Activated naive CD4-positive, alpha-beta T cell treated with anti-CD3 and anti-CD28 coated beads for 36 hours (primary cell): ENCODE results near the gene TMEM169. TPM values are rescaled to one million over a fixed set of nuclear protein-coding genes. Genes with fewer than 3 reads are reported as not detected.

Experiments
- CTCF ChIA-PET: fragments of 350-600 bp; sonication (Branson Sonifier 250); formaldehyde crosslinking; loops from one replicate; lab custom pipeline; 2021; ENCODE audit warnings: antibody characterized with exemption; lab: Charles Lee
- DNase-seq: peaks from one replicate; pipeline ENCODE4 v3.0.0-alpha.2; 2020
- H3K27ac Mint-ChIP-seq: one replicate; pipeline ENCODE4 v1.8.0; 2021; ENCODE audit warnings: mild to moderate bottlenecking, mixed read lengths
- H3K27me3 Mint-ChIP-seq: one replicate; pipeline ENCODE4 v1.8.0; 2021; ENCODE audit warnings: low read depth, mixed read lengths
- H3K36me3 Mint-ChIP-seq: one replicate; pipeline ENCODE4 v1.8.0; 2021; ENCODE audit warnings: low read depth, mixed read lengths
- H3K4me1 Mint-ChIP-seq: one replicate; pipeline ENCODE4 v1.8.0; 2021; ENCODE audit warnings: low read depth, mixed read lengths
- H3K4me3 Mint-ChIP-seq: one replicate; pipeline ENCODE4 v1.8.0; 2021; ENCODE audit warnings: mild to moderate bottlenecking, moderate library complexity, mixed read lengths
- H3K9me3 Mint-ChIP-seq: one replicate; pipeline ENCODE4 v1.8.0; 2021; ENCODE audit warnings: mixed read lengths
- intact Hi-C: fragments of 100-400 bp; cut with micrococcal nuclease; formaldehyde crosslinking; loops from one replicate; pipeline ENCODE4 v1.15.1; 2023
- total RNA-seq, 2 experiments: library from RNA; stranded (reverse); gene quantifications; one replicate each; pipeline ENCODE4 v1.2.3, GENCODE V29; 2021

The TMEM169 gene, protein sequence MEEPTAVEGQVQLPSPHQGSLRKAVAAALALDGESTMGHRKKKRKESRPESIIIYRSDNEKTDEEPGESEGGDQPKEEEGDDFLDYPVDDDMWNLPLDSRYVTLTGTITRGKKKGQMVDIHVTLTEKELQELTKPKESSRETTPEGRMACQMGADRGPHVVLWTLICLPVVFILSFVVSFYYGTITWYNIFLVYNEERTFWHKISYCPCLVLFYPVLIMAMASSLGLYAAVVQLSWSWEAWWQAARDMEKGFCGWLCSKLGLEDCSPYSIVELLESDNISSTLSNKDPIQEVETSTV
- under 1 TPM; 0.57 to 0.81 TPM for total RNA-seq

- H3K27me3 Mint-ChIP-seq = no peaks in the 10 kb centered on the region
- no peaks in the 10 kb centered on the region for H3K9me3 Mint-ChIP-seq
- peak within 1 kb of the TSS; percentile 75 for H3K27ac Mint-ChIP-seq
- no peaks in the 10 kb centered on the region for H3K36me3 Mint-ChIP-seq
- peak; percentile 83 for DNase-seq
- intact Hi-C loops = loop anchor here (1.0 to 10.0 kb wide), 2 partner anchors 417 to 767 kb away; partner anchors contain the start of genes ATIC and RPL37A
- H3K4me3 Mint-ChIP-seq = peak within 1 kb of the TSS; percentile 87
- peaks cover 58% of the 10 kb centered on the region for H3K4me1 Mint-ChIP-seq
- CTCF ChIA-PET = interaction anchor here (0.6 to 2.5 kb wide), 6 partner anchors 13 to 560 kb away, joined by 3 to 8 read pairs (median 6); no protein-coding TSS in a partner anchor
These were observed at the start of gene TMEM169, which contains the start of gene PECR for GRCh38 chr2:216081487-216082116. Gene TMEM169, plus strand, starts transcription at chr2:216081919. Its CDS starts 14,045 bp downstream, at chr2:216095964. Gene PECR, minus strand, starts transcription at chr2:216081809. Its CDS starts 68 bp downstream, at chr2:216081741.

- Mint-ChIP-seq H3K4me3 (peak overlapping the region; percentile 5), H3K27ac (peak overlapping the region; percentile 79), H3K9me3 (no peaks in the 10 kb centered on the region), H3K27me3 (no peaks in the 10 kb centered on the region), H3K36me3 (peaks cover 6% of the 10 kb centered on the region), H3K4me1 (peaks cover 26% of the 10 kb centered on the region)
- CTCF ChIA-PET = interaction anchor here (0.5 to 5.1 kb wide), 16 partner anchors 9 to 371 kb away, joined by 3 to 40 read pairs (median 4); partner anchors contain the start of gene XRCC5
- no peak for DNase-seq
- intact Hi-C loops = loop anchor here (1.0 to 5.0 kb wide), 9 partner anchors 16 to 465 kb away; partner anchors contain the start of genes RPL37A, SMARCAL1 and XRCC5
These were observed 49.6 kb upstream of the TMEM169 start for GRCh38 chr2:216031960-216032689.

DNA sequence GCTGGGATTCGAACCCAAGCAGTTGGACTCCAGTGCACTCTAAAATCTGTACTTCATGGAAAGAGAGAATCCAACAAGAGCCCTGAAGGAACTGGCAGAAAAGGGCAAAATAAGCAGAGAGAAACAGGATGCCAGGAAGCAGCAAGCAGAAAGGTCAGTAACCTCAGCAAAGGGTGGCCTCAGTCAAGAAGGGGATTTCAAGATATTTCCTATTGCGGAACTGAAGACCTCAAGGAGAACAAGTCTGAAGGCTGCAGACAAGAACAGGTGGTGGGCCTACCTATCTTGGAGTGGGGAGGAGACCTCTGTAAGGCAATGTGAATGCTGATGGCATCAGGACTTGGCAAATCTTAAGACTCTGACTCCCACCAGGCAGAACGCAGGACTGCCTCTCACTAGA lies 48.3 kb upstream of the TMEM169 start:
- DNase-seq = no peak
- intact Hi-C loops = loop anchor here (2.0 to 5.0 kb wide), 4 partner anchors 63 to 464 kb away; partner anchors contain the start of genes RPL37A and SMARCAL1
- H3K9me3 Mint-ChIP-seq = no peaks in the 10 kb centered on the region
- CTCF ChIA-PET = interaction anchor here (0.9 to 5.1 kb wide), 26 partner anchors 9 to 372 kb away, joined by 3 to 40 read pairs (median 6); partner anchors contain the start of genes PECR, TMEM169 and XRCC5
- peaks cover 26% of the 10 kb centered on the region for H3K4me1 Mint-ChIP-seq
- H3K27me3 Mint-ChIP-seq = no peaks in the 10 kb centered on the region
- H3K27ac Mint-ChIP-seq = no peak overlapping the region
- H3K36me3 Mint-ChIP-seq = peaks cover 8% of the 10 kb centered on the region
- no peak overlapping the region for H3K4me3 Mint-ChIP-seq

DNA sequence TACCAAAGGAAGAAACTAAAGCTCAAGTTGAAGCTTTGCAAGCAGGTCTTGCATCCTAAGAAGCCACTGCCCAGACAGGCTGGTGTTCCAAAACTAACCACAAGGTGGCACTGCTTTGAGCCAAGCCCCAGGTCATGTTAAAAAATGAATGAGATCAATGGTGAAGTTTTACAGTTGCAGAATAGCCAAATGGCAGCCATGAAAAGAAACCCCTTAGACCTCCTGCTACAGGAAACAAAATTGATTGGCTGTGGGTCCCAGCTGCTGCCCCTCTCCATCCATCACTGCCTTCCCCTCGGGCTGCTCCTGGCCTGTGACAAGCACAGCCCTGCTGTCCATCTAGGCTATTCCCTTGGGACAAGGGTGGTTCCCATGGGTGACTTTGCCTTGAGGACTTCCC lies 47.7 kb upstream of the TMEM169 start:
- Mint-ChIP-seq H3K36me3 (peaks cover 8% of the 10 kb centered on the region), H3K27ac (no peak overlapping the region), H3K27me3 (no peaks in the 10 kb centered on the region), H3K4me3 (no peak overlapping the region), H3K4me1 (peaks cover 26% of the 10 kb centered on the region), H3K9me3 (no peaks in the 10 kb centered on the region)
- DNase-seq = peak; percentile 94
- CTCF ChIA-PET = interaction anchor here (0.8 to 5.1 kb wide), 23 partner anchors 8 to 371 kb away, joined by 3 to 40 read pairs (median 6); partner anchors contain the start of genes PECR, TMEM169 and XRCC5
- intact Hi-C loops = loop anchor here (1.0 to 5.0 kb wide), 7 partner anchors 23 to 632 kb away; partner anchors contain the start of genes RPL37A and SMARCAL1

DNA sequence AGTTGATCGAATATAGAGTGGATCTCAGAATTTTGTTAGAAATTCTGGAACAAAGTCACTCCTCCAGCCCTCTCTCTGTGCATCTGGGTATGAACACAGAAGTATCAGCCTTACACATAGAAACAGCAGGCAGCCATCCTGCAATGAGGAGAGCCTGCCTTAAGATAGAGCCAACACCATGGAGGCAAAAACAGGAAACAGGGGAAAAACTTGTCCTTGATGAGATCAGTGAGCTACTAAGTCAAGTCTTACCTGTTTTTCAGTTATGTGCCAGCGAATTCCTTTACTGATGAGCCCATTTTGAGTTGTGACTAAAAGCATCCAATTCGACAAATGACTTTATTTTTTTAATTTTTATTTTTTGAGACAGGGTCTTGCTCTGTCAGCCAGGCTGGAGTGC lies 41.8 kb upstream of the TMEM169 start:
- intact Hi-C loops = no loop called here
- Mint-ChIP-seq H3K27ac (no peak overlapping the region), H3K4me3 (no peak overlapping the region), H3K9me3 (no peaks in the 10 kb centered on the region), H3K4me1 (no peaks in the 10 kb centered on the region), H3K27me3 (no peaks in the 10 kb centered on the region), H3K36me3 (peaks cover 8% of the 10 kb centered on the region)
- CTCF ChIA-PET = interaction anchor here (0.7 to 1.2 kb wide), 2 partner anchors 9 to 109 kb away, joined by 3 to 7 read pairs; no protein-coding TSS in a partner anchor
- no peak for DNase-seq

DNA sequence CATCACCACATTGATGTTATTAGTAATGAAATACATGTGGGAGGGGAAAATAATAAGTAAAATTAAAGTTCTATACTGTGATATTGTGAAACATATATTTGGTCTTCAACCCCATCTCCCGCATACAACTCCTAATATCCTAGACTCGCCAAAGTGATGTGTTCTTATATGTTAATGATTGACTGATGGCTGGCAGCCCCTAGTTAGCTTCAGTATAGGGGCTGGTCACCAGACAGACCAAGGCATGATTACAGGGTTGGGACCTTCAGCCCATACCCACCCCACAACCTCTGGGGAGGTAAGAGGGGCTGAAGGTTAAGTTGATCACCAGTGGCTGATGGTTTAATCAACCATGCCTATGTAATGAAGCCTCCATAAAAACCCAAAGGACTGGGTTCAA lies 40.3 kb upstream of the TMEM169 start:
- Mint-ChIP-seq H3K36me3 (peaks cover 8% of the 10 kb centered on the region), H3K27me3 (no peaks in the 10 kb centered on the region), H3K9me3 (no peaks in the 10 kb centered on the region), H3K4me3 (no peak overlapping the region), H3K4me1 (peaks cover 6% of the 10 kb centered on the region), H3K27ac (no peak overlapping the region)
- intact Hi-C loops = no loop called here
- DNase-seq = no peak
- CTCF ChIA-PET = interaction anchor here (0.6 to 0.9 kb wide), 2 partner anchors 8 to 154 kb away, joined by 3 to 5 read pairs; no protein-coding TSS in a partner anchor

- Mint-ChIP-seq H3K4me1 (peaks cover 6% of the 10 kb centered on the region), H3K4me3 (no peak overlapping the region), H3K27me3 (no peaks in the 10 kb centered on the region), H3K9me3 (no peaks in the 10 kb centered on the region), H3K27ac (no peak overlapping the region), H3K36me3 (peaks cover 6% of the 10 kb centered on the region)
- no peak for DNase-seq
- CTCF ChIA-PET = interaction anchor here (0.6 to 3.5 kb wide), 5 partner anchors 10 to 71 kb away, joined by 3 to 15 read pairs (median 5); no protein-coding TSS in a partner anchor
- intact Hi-C loops = no loop called here
These were observed 37.8 kb upstream of the TMEM169 start for GRCh38 chr2:216043949-216044348.

DNA sequence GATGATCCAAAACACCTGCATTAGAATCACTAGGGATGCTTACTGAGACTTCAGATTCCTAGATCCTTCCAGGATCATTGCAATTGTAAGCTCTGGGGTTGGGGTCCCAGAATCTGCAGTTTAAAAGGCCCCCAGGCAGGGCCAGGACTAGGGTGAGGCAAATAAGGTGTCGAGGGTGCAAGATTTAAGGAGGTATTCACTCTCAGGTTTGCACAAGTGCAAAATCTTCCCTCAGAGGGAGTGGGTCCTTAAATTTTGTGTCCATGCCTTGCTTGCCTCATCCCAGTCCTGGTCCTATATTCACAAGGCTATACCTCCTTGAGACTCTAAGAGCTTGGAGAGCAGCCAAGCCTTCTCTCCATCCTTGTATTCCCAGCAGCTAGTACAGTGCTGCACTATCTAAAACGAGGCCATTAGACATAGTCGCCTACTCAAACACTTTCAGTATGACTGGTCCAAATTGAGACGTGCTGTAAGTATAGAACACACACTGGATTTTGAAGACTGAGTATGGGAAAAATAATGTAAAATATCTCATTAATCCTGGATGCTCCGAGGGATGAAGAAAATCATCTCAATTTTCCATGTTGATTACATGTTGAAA lies 36.7 kb upstream of the TMEM169 start:
- CTCF ChIA-PET = interaction anchor here (0.8 to 3.5 kb wide), 5 partner anchors 11 to 70 kb away, joined by 3 to 15 read pairs (median 5); no protein-coding TSS in a partner anchor
- Mint-ChIP-seq H3K4me1 (peaks cover 6% of the 10 kb centered on the region), H3K36me3 (peaks cover 6% of the 10 kb centered on the region), H3K4me3 (no peak overlapping the region), H3K27me3 (no peaks in the 10 kb centered on the region), H3K9me3 (no peaks in the 10 kb centered on the region), H3K27ac (no peak overlapping the region)
- intact Hi-C loops = no loop called here
- DNase-seq = no peak

DNA sequence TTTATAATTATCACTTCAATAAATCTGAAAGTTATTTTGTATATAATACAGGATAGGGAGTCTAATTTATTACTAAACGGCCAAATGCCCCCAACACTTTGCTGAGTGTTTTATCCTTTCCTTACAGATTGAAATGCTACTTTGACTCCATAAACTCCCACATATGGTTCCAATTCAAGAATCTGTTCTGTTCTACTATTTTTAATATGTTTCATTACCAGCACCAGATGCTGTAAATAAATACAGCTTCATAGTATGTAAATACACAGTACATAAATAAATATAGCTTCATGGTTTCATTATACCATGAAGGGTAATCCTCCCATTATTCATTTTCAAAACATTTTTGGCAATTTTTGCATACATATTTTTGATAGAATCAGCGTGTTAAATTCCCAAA lies 34.3 kb upstream of the TMEM169 start:
- Mint-ChIP-seq H3K27me3 (no peaks in the 10 kb centered on the region), H3K27ac (no peak overlapping the region), H3K4me3 (no peak overlapping the region), H3K4me1 (peaks cover 6% of the 10 kb centered on the region), H3K36me3 (peaks cover 6% of the 10 kb centered on the region), H3K9me3 (no peaks in the 10 kb centered on the region)
- intact Hi-C loops = no loop called here
- no peak for DNase-seq
- CTCF ChIA-PET = interaction anchor here (1.1 to 2.7 kb wide), 2 partner anchors 13 to 24 kb away, joined by 4 to 17 read pairs; no protein-coding TSS in a partner anchor

DNA sequence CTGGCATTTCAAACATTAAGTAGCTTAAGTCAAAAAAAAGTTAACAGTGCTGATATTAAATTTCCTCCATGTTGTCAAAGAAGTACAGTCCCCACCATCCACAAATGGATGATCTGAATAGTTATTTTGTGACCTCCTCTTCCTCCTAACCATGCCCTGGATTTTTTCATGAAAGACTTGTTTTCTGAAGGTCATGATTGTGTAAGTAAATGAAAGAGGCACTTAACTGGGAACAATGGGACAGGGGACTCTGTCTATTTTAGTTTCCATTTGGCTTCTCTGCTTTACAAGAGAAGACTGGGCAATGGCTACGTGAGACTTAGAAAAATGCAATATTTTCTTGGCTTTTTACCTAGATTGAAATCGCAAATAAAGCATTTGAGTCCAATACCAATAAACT lies 32.3 kb upstream of the TMEM169 start:
- CTCF ChIA-PET = interaction anchor here (2.7 kb wide), 1 partner anchor 15 kb away, joined by 17 read pairs; no protein-coding TSS in a partner anchor
- no peak overlapping the region for H3K27ac Mint-ChIP-seq
- no peak overlapping the region for H3K4me3 Mint-ChIP-seq
- H3K4me1 Mint-ChIP-seq = peaks cover 6% of the 10 kb centered on the region
- intact Hi-C loops = no loop called here
- H3K27me3 Mint-ChIP-seq = no peaks in the 10 kb centered on the region
- H3K9me3 Mint-ChIP-seq = no peaks in the 10 kb centered on the region
- no peak for DNase-seq
- peaks cover 1% of the 10 kb centered on the region for H3K36me3 Mint-ChIP-seq

GRCh38 chr2:216051350-216051749 lies 30.4 kb upstream of the TMEM169 start:
- no peaks in the 10 kb centered on the region for H3K27me3 Mint-ChIP-seq
- peaks cover 1% of the 10 kb centered on the region for H3K36me3 Mint-ChIP-seq
- no peak overlapping the region for H3K4me3 Mint-ChIP-seq
- no peaks in the 10 kb centered on the region for H3K4me1 Mint-ChIP-seq
- intact Hi-C loops = no loop called here
- no peak overlapping the region for H3K27ac Mint-ChIP-seq
- no peaks in the 10 kb centered on the region for H3K9me3 Mint-ChIP-seq
- CTCF ChIA-PET = interaction anchor here (0.6 to 2.0 kb wide), 3 partner anchors 17 to 37 kb away, joined by 3 to 7 read pairs (median 3); no protein-coding TSS in a partner anchor
- DNase-seq = no peak
